ENCODE results near the gene ACSS1. TPM values are rescaled to one million over a fixed set of nuclear protein-coding genes. Genes with fewer than 3 reads are reported as not detected.

The ACSS1 gene
- total RNA-seq, 1 donor, result 3.5 TPM

GRCh38 chr20:25031241-25031640 lies 26.7 kb downstream of the ACSS1 start:
- no peak for TF ChIP-seq CTCF (IDR thresholded peaks at IDR 0.05; ENCODE audit: insufficient read depth, low read depth, low read length)
- no peak overlapping the region for H3K4me3 ChIP-seq (ENCODE audit: low read depth, low read length)
- peak; percentile 39 for DNase-seq (ENCODE audit: low read depth)

DNA sequence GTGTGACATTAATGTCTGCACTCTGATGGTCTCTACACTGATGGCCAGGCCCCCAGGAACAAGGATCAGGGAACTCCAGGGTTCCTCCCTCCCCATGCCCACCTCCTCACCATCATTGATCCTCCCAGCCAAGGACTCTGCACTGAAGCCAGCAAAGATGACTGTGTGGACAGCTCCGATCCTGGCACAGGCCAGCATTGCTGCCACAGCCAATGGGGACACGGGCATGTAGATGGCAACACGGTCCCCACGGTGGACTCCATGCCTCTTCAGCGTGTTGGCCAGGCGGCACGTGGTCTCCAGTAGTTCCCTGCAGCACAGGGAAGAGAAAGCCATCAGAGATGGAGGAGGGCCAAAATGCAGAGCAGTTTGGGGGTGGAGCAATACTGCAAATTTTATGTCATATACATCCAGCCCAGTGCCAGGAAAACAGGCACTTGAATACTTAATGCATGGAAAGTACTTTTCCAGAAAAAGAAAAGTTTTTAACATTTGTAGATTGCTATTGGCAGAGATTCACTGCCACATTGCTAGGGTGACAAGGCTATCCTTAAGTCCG lies 27.2 kb downstream of the ACSS1 start:
- no peak for TF ChIP-seq CTCF (IDR thresholded peaks at IDR 0.05; ENCODE audit: insufficient read depth, low read depth, low read length)
- no peak for DNase-seq (ENCODE audit: low read depth)
- H3K4me3 ChIP-seq (ENCODE audit: low read depth, low read length), result no peak overlapping the region

DNA sequence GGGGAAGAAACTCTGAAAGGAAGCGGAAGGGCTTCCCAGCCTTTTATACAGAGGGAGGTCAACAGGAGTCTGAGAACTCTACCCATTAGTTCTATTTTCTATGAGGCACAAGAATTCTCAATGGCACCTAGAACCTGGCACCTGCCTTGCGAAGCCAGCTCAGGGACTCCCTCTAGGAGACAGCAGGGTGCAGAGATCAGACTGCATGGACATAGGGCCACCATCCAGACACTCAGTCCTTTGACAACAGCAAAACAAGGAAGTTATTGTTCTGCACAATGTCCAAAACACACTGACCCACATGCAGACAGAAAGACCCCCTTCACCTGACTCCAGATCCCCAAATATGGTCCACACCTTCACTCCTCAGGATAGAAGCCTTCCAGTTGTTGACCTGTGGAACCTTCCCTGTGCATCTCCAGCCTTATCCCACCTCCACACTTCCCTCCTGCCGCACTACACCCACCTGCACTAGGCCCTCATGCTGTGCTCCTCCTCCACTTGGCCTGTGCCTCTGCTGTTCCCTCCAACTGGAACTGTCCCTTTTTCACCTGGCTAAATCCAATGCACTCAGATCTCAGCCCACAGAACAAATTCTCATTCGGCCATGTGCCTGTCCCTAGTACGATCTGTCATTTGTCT lies 27.8 kb downstream of the ACSS1 start:
- no peak overlapping the region for H3K4me3 ChIP-seq (ENCODE audit: low read depth, low read length)
- TF ChIP-seq CTCF (IDR thresholded peaks at IDR 0.05; ENCODE audit: insufficient read depth, low read depth, low read length), result no peak
- DNase-seq (ENCODE audit: low read depth), result no peak

DNA sequence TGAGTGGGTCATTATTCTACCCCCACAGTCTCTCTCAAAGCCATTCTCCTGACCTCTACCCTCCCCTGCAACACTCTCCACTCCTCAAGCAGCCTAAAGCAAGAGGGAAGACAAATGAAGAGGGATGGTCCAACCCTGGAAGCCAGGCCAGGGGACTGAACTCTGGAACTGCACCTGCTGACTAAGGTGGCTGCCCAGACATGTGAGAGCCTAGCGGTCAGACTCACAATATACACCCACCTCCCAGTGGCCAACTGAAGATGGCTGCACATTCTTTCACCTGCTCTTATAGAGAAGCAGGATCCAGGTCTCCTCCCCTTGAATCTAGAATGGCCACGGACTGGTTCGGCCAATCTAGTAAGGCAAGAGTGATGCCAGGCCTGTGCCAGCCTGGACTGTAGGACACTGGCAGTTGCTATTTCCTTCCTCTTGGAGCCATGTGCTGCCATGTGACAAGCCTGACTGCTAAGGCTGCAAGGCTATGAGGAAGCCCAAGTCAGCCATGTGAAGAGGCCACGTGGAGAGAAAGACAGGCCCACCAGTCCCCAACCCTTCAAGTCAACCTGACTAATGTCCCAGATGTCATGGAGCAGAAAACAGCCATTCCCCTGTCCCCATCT lies 31.8 kb downstream of the ACSS1 start:
- TF ChIP-seq CTCF (IDR thresholded peaks at IDR 0.05; ENCODE audit: insufficient read depth, low read depth, low read length), result no peak
- no peak overlapping the region for H3K4me3 ChIP-seq (ENCODE audit: low read depth, low read length)
- no peak for DNase-seq (ENCODE audit: low read depth)

DNA sequence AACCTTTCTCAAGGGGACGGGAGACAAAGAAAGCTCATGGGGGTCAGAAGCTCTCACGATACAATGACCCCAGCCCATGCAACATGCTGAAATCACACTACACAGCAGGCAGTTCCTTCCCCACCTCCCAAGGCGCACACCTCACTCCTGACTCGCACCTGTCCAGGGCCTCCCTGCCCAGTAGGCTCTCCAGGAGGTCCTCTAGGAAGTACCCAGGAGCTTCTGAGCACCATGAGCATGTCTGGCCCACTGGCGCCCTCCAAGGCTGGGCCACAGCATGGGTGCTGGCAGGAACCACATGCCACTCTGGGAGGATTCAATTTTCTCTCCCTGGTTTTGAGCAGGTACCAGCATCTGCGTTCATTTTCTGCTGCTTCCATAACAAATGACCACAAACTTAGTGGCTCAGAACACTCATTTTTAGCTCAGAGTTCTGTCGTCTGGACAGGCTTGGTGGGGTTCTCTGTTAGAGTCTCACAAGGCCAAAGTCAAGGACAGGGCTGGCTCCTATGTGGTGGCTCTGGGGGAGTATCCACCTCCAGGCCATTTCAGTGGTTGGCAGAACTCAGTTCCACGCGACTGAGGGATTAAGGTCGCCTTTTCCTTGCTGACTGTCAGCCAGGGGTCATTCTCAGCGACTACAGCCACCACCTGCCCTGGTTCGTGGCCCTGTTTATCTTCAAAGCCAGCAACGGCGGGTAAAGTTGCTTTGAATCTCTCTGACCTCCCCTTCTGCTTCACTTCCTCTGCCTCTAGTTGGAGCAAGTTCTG lies 32.7 kb downstream of the ACSS1 start:
- no peak for TF ChIP-seq CTCF (IDR thresholded peaks at IDR 0.05; ENCODE audit: insufficient read depth, low read depth, low read length)
- no peak for DNase-seq (ENCODE audit: low read depth)
- H3K4me3 ChIP-seq (ENCODE audit: low read depth, low read length), result no peak overlapping the region

- no peak overlapping the region for H3K4me3 ChIP-seq (ENCODE audit: low read depth, low read length)
- DNase-seq (ENCODE audit: low read depth), result no peak
- TF ChIP-seq CTCF (IDR thresholded peaks at IDR 0.05; ENCODE audit: insufficient read depth, low read depth, low read length), result no peak
Observed at GRCh38 chr20:25024171-25024570, 33.8 kb downstream of the ACSS1 start.

Data from fibroblast of villous mesenchyme (primary cell).